ENCODE results near the gene TBC1D14.

DNA sequence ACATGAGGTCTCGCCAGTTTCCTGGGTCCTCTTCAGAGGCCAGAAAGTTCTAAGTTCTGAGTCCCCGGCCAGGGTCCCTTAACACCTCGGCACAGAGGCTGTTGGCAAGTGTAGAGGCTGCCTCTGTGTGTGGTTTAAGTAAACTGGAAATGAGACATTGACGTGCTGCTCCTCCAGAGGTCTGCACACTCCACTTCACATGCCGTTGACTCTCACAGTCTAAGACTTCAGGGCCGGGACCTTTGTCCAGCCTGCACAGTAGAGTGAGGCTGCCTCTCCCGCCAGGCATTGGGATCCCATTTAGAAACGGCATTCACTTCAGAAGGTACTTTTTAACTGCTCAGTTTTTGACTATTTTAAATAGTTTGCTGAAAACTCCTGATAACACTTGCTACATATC, 123.0 kb downstream of the TBC1D14 start:
- TF ChIP-seq, protein P1, sequence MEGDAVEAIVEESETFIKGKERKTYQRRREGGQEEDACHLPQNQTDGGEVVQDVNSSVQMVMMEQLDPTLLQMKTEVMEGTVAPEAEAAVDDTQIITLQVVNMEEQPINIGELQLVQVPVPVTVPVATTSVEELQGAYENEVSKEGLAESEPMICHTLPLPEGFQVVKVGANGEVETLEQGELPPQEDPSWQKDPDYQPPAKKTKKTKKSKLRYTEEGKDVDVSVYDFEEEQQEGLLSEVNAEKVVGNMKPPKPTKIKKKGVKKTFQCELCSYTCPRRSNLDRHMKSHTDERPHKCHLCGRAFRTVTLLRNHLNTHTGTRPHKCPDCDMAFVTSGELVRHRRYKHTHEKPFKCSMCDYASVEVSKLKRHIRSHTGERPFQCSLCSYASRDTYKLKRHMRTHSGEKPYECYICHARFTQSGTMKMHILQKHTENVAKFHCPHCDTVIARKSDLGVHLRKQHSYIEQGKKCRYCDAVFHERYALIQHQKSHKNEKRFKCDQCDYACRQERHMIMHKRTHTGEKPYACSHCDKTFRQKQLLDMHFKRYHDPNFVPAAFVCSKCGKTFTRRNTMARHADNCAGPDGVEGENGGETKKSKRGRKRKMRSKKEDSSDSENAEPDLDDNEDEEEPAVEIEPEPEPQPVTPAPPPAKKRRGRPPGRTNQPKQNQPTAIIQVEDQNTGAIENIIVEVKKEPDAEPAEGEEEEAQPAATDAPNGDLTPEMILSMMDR (conservative IDR thresholded peaks at IDR 0.05): no peak
- TF ChIP-seq ZFX (IDR thresholded peaks at IDR 0.05): no peak
